Mesenchymal stem cell (in vitro differentiated cells and primary cell): ENCODE data around the gene CCL16.

Experiments
- DNase-seq: peaks from one replicate; pipeline ENCODE4 v3.0.0-alpha.2; 2013
- H2AFZ ChIP-seq: one replicate; pipeline ENCODE4 v1.6.1; 2013; ENCODE audit warnings: low read depth, mild to moderate bottlenecking, control low read depth, inconsistent platforms, low read length, moderate library complexity
- H2AK5ac ChIP-seq: 2 replicates; pipeline ENCODE4 v1.6.1; 2013; ENCODE audit warnings: low read length, moderate library complexity, mild to moderate bottlenecking, inconsistent platforms; ENCODE audit not compliant: severe bottlenecking
- H2BK120ac ChIP-seq: one replicate; pipeline ENCODE4 v1.6.1; 2013; ENCODE audit warnings: low read depth, mild to moderate bottlenecking, inconsistent platforms, low read length, moderate library complexity
- H2BK12ac ChIP-seq, 2 experiments: one replicate each; pipeline ENCODE4 v1.6.1; 2013; ENCODE audit warnings: inconsistent platforms in 2 of 2, low read length in 2 of 2, mild to moderate bottlenecking in 2 of 2, moderate library complexity in 2 of 2, control low read depth in 1 of 2
- H2BK15ac ChIP-seq: one replicate; pipeline ENCODE4 v1.6.1; 2013; ENCODE audit warnings: mild to moderate bottlenecking, low read depth, inconsistent platforms; ENCODE audit not compliant: poor library complexity, severe bottlenecking
- H2BK5ac ChIP-seq: 2 replicates; pipeline ENCODE4 v1.6.1; 2013; ENCODE audit warnings: low read depth, mild to moderate bottlenecking, low read length, control low read depth, inconsistent platforms; ENCODE audit not compliant: poor library complexity, severe bottlenecking
- H3K14ac ChIP-seq, 2 experiments: one replicate each; pipeline ENCODE4 v1.6.1; 2013; ENCODE audit warnings: inconsistent platforms in 2 of 2, low read length in 2 of 2, control low read depth in 1 of 2, mild to moderate bottlenecking in 1 of 2, moderate library complexity in 1 of 2
- H3K18ac ChIP-seq, 2 experiments: one replicate each; pipeline ENCODE4 v1.6.1; 2013; ENCODE audit warnings: inconsistent platforms in 2 of 2, low read length in 2 of 2, control low read depth in 1 of 2, low read depth in 1 of 2, mild to moderate bottlenecking in 1 of 2
- H3K23ac ChIP-seq, 2 experiments: one replicate each; pipeline ENCODE4 v1.6.1; 2013; ENCODE audit warnings: inconsistent platforms in 2 of 2, low read length in 2 of 2, mild to moderate bottlenecking in 2 of 2, moderate library complexity in 2 of 2, control low read depth in 1 of 2
- H3K27ac ChIP-seq: 2 replicates; pipeline ENCODE4 v1.5.1; 2013; ENCODE audit warnings: mild to moderate bottlenecking, moderate library complexity, low read length, control low read depth, inconsistent platforms; ENCODE audit not compliant: poor library complexity, severe bottlenecking
- H3K27me3 ChIP-seq, 2 experiments: 2 replicates each; pipeline versions ENCODE4 v1.6.1 to v1.7.0; 2013; ENCODE audit warnings: low read length in 2 of 2, mild to moderate bottlenecking in 2 of 2, moderate library complexity in 2 of 2, control low read depth in 1 of 2, inconsistent platforms in 1 of 2; ENCODE audit not compliant: control insufficient read depth in 1 of 2, insufficient read depth in 1 of 2
- H3K36me3 ChIP-seq, 2 experiments: 2 replicates each; pipeline versions ENCODE4 v1.6.1 to v1.7.0; 2013; ENCODE audit warnings: low read length in 2 of 2, control low read depth in 1 of 2, inconsistent platforms in 1 of 2, low read depth in 1 of 2, mild to moderate bottlenecking in 1 of 2; ENCODE audit not compliant: insufficient read depth in 2 of 2, control insufficient read depth in 1 of 2
- H3K4ac ChIP-seq, 2 experiments: one replicate each; pipeline ENCODE4 v1.6.1; 2013; ENCODE audit warnings: inconsistent platforms in 2 of 2, low read length in 2 of 2, mild to moderate bottlenecking in 2 of 2, moderate library complexity in 2 of 2, control low read depth in 1 of 2, low read depth in 1 of 2
- H3K4me1 ChIP-seq: 2 replicates; pipeline ENCODE4 v1.6.1; 2013; ENCODE audit warnings: low read depth, low read length, control low read depth; ENCODE audit not compliant: control insufficient read depth, insufficient read depth
- H3K4me2 ChIP-seq: 2 replicates; pipeline ENCODE4 v1.6.1; 2013; ENCODE audit warnings: low read length, mild to moderate bottlenecking, inconsistent platforms; ENCODE audit not compliant: poor library complexity, severe bottlenecking
- H3K4me3 ChIP-seq, 2 experiments: 2 replicates each; pipeline versions ENCODE4 v1.5.1 to v1.7.0; 2013; ENCODE audit warnings: low read length in 2 of 2, mild to moderate bottlenecking in 2 of 2, control low read depth in 1 of 2, low read depth in 1 of 2; ENCODE audit not compliant: insufficient read depth in 1 of 2
- H3K79me1 ChIP-seq: replicated peaks from 2 replicates; pipeline ENCODE4 v1.6.1; 2013; ENCODE audit warnings: mild to moderate bottlenecking, control low read depth, low read length, inconsistent platforms; ENCODE audit not compliant: poor library complexity, severe bottlenecking
- H3K9ac ChIP-seq: 2 replicates; pipeline ENCODE4 v1.7.0; 2013; ENCODE audit warnings: mild to moderate bottlenecking, low read length, moderate library complexity
- H3K9me3 ChIP-seq: 2 replicates; pipeline ENCODE4 v1.7.0; 2013; ENCODE audit warnings: mild to moderate bottlenecking, low read length; ENCODE audit not compliant: control insufficient read depth
- H4K8ac ChIP-seq: one replicate; pipeline ENCODE4 v1.6.1; 2013; ENCODE audit warnings: inconsistent platforms, mild to moderate bottlenecking, low read length, moderate library complexity
- H4K91ac ChIP-seq: one replicate; pipeline ENCODE4 v1.6.1; 2013; ENCODE audit warnings: mild to moderate bottlenecking, low read length, inconsistent platforms
- WGBS: methylation state at CpG from one replicate; pipeline ENCODE4 v1.1.7; 2013; ENCODE audit warnings: mixed read lengths; 5-methylcytosine and 5-hydroxymethylcytosine counted together

Gene CCL16

DNA sequence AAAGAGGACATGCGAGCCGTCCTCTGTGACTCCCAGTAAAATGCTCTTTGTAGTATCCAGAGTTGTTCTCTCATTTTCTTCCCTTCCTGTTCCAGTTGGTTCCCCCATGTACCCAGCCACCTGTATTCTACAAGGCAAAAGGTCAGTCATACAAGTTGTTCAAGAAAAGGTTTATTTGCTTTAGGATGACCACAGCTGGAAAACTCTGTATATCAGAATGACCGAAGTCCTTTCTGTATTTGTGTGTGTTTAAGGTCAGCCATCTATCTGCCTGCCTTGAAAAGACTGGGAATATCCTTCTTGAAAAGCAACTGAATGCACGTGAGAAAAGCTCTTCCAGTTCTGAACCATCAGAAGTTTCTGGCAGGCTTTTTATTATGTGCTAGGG, 8.4 kb downstream of the CCL16 start:
- Histone ChIP-seq H4K91ac (no peak overlapping the region), H3K4me3 (no peak overlapping the region), H3K9ac (no peak overlapping the region), H3K4me2 (no peak overlapping the region), H3K27ac (no peak overlapping the region), H2BK12ac (no peak overlapping the region), H2BK5ac (no peak overlapping the region), H2AK5ac (no peak overlapping the region), H2BK15ac (no peak overlapping the region), H2BK120ac (no peak overlapping the region), H3K18ac (no peak overlapping the region), H2AFZ (no peak overlapping the region), H3K4me1 (peaks cover 3% of the 10 kb centered on the region), H3K23ac (no peak overlapping the region), H3K14ac (no peak overlapping the region), H3K4ac (no peak overlapping the region), H3K27me3 (peaks cover 0 to 15% of the 10 kb centered on the region in 2 experiments), H3K79me1 (no peaks in the 10 kb centered on the region), H3K9me3 (no peaks in the 10 kb centered on the region), H3K36me3 (no peaks in the 10 kb centered on the region), H4K8ac (no peak overlapping the region)
- 71% methylated on average over 4 of the region's 4 CpGs for WGBS
- DNase-seq = no peak

DNA sequence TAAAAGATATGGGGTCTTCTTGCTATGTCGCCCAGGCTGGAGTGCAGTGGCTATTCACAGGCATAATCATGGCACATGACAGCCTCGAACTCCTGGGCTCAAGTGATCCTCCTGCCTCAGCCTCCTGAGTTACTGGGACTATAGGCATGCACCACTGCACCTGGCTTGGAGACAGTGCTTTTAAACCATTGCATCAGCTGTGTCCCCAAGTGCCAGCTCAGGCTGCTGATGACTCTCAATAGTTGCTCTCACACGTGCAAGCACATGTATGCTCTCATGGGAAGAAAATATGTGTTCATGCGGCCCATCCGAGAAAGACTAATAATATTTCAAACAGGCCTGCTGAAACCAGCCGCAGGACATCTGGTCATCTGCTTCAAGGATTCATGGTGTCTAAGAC, 8.8 kb downstream of the CCL16 start:
- no peak overlapping the region for H3K27ac ChIP-seq
- H3K27me3 ChIP-seq = peaks cover 0 to 11% of the 10 kb centered on the region in 2 experiments
- H4K8ac ChIP-seq = no peak overlapping the region
- H3K4me3 ChIP-seq = no peak overlapping the region
- no peak overlapping the region for H3K4me2 ChIP-seq
- no peak overlapping the region for H2BK120ac ChIP-seq
- H2AFZ ChIP-seq = no peak overlapping the region
- no peak overlapping the region for H2BK5ac ChIP-seq
- DNase-seq = no peak
- H2AK5ac ChIP-seq = no peak overlapping the region
- WGBS = 79% methylated on average over 6 of the region's 6 CpGs
- no peak overlapping the region for H2BK15ac ChIP-seq
- H3K23ac ChIP-seq = peak overlapping the region in 1 of 2 experiments; percentile 59
- no peaks in the 10 kb centered on the region for H3K79me1 ChIP-seq
- H3K36me3 ChIP-seq = no peaks in the 10 kb centered on the region
- H3K14ac ChIP-seq = no peak overlapping the region
- H3K4ac ChIP-seq = no peak overlapping the region
- peaks cover 3% of the 10 kb centered on the region for H3K4me1 ChIP-seq
- no peak overlapping the region for H3K9ac ChIP-seq
- H3K9me3 ChIP-seq = no peaks in the 10 kb centered on the region
- no peak overlapping the region for H2BK12ac ChIP-seq
- H3K18ac ChIP-seq = no peak overlapping the region
- no peak overlapping the region for H4K91ac ChIP-seq

DNA sequence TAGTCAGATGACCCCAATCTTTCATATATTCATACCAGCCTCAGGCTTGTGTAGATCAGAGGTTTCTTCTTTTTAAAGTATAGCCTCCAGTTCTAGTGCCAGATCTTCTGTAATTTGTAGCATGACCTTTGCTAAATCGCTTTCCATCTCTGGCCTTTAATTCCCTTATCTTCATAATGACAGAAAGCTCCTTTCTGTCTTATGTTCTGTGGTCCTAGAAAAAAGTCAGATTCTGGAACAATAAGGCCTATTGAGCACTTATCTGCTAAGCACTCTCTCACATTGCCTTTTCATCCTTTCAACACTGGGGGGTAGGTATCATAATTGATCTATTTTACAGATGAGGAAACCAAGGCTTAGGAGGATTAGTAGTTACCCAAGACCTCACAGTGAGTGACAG, 9.2 kb downstream of the CCL16 start:
- Histone ChIP-seq H2AFZ (no peak overlapping the region), H4K8ac (no peak overlapping the region), H4K91ac (no peak overlapping the region), H3K9me3 (no peaks in the 10 kb centered on the region), H2BK12ac (no peak overlapping the region), H3K18ac (no peak overlapping the region), H3K4ac (no peak overlapping the region), H3K79me1 (no peaks in the 10 kb centered on the region), H3K27me3 (peaks cover 0 to 11% of the 10 kb centered on the region in 2 experiments), H3K4me2 (no peak overlapping the region), H2BK15ac (no peak overlapping the region), H2BK120ac (no peak overlapping the region), H2AK5ac (no peak overlapping the region), H3K4me3 (no peak overlapping the region), H3K14ac (no peak overlapping the region), H3K36me3 (no peaks in the 10 kb centered on the region), H3K27ac (no peak overlapping the region), H2BK5ac (no peak overlapping the region), H3K23ac (no peak overlapping the region), H3K4me1 (peaks cover 3% of the 10 kb centered on the region), H3K9ac (no peak overlapping the region)
- no peak for DNase-seq
- WGBS = no CpG with 5 or more reads among the region's 1 CpG

DNA sequence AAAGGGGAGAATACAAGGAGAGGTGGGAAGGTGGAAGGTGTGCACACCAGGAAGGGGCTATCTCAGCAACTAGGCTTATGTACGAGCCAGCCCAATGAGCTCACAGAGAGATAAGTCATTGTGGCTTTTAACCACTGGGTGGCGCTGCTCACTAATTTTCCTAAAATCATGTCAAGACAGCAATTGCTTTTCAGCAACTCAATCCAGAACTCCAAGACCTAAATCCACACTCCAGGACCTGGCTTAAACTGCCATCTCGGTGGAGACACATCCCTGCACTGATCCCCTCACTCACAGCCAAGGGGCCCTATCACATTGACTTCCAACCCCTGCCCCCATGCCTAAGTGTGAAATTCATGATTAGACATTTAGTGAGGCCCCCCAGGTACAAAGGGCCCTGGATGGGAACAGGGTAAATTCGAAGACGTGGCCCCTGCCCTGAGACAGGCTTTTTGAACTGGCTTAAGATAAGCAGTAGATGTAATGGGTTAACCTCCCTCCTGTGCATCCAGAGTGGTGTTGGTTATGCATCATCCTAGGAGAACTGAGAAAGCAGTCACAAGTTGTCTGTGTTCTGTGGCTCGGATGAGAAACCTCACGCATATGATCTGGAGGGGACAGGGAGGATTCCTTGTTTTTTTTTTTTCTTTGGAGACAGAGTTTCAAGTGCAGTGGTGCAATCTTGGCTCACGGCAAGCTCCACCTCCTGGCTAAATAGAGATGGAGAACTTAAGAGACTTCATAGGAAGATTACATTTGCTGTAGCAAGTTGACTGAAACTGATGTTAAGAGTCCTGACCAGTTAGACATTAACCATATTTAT, 11.5 kb downstream of the CCL16 start:
- Histone ChIP-seq H4K8ac (no peak overlapping the region), H3K9me3 (no peaks in the 10 kb centered on the region), H2BK15ac (no peak overlapping the region), H3K23ac (no peak overlapping the region), H2BK12ac (peak overlapping the region in 1 of 2 experiments; percentile 31), H2AFZ (no peak overlapping the region), H4K91ac (no peak overlapping the region), H3K36me3 (no peaks in the 10 kb centered on the region), H3K27ac (no peak overlapping the region), H3K4me3 (no peak overlapping the region), H3K18ac (no peak overlapping the region), H3K14ac (no peak overlapping the region), H2BK120ac (no peak overlapping the region), H3K27me3 (peaks cover 3 to 18% of the 10 kb centered on the region in 2 experiments), H3K4me2 (no peak overlapping the region), H3K4ac (no peak overlapping the region), H2AK5ac (no peak overlapping the region), H3K9ac (peak overlapping the region; percentile 12), H2BK5ac (no peak overlapping the region), H3K4me1 (peaks cover 3% of the 10 kb centered on the region), H3K79me1 (no peaks in the 10 kb centered on the region)
- peak; percentile 73 for DNase-seq
- WGBS = 48% methylated on average over 8 of the region's 8 CpGs
